ENCODE results near the gene ORMDL1. TPM values are rescaled to one million over a fixed set of nuclear protein-coding genes. Genes with fewer than 3 reads are reported as not detected.
"Not testable (repeated sequence)": the region's sequence is repeated elsewhere in the genome, so short reads cannot be mapped to it uniquely, and the experiment has no call there.

Gene ORMDL1
- total and polyA plus RNA-seq, 2 donors: 38.6 to 76.3 TPM

- WGBS: 62% methylated on average over 4 of the region's 4 CpGs
- Histone ChIP-seq H3K4me3 (ENCODE audit: low read depth, low read length) (no peak overlapping the region), H3K4me1 (ENCODE audit: insufficient read depth) (no peaks in the 10 kb centered on the region), H3K27ac (ENCODE audit: low read depth) (no peak overlapping the region), H3K36me3 (ENCODE audit: insufficient read depth) (peaks cover 2% of the 10 kb centered on the region)
- no peak for DNase-seq (ENCODE audit: extremely low spot score)
Measured at GRCh38 chr2:189798312-189799029, 14.3 kb upstream of the ORMDL1 start.

DNA sequence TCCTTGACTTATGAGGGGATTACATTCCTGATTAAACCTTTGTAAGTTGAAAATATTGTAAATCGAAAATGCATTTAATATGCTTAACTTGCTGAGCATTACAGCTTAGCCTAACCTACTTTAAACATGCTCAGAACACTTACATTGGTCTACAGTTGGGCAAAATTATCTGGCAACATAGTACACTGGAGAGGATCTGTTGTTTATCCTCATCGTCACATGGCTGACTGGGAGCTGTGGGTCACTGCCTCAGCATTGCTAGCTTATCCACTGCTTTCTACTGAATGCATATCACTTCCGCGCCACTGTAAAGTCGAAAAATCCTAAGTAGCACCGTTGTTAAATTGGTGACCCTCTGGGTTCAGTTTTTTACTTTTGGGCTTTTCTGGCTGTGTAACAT, 13.8 kb upstream of the ORMDL1 start:
- 84% methylated on average over 6 of the region's 6 CpGs for WGBS
- Histone ChIP-seq H3K36me3 (ENCODE audit: insufficient read depth) (peaks cover 2% of the 10 kb centered on the region), H3K27ac (ENCODE audit: low read depth) (no peak overlapping the region), H3K4me3 (ENCODE audit: low read depth, low read length) (no peak overlapping the region), H3K4me1 (ENCODE audit: insufficient read depth) (no peaks in the 10 kb centered on the region)
- DNase-seq (ENCODE audit: extremely low spot score): no peak

DNA sequence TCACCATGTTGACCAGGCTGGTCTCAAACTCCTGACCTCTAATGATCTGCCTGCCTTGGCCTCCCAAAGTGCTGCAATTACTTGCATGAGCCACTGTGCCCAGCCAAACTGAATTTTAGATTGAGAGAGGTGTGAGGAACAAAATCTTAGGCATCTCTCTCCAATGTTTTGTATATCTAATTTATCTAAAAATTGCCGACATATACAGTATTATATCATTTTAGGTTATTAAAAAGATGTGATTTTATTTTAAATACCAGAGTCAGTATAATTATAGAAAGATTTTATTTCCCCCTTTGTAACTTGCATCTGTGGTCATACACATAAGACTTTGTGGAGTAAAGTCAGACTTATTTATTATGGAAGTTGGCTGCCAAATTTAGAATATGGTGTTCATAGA, 10.2 kb upstream of the ORMDL1 start:
- H3K36me3 ChIP-seq (ENCODE audit: insufficient read depth): peaks cover 3% of the 10 kb centered on the region
- no peak overlapping the region for H3K4me3 ChIP-seq (ENCODE audit: low read depth, low read length)
- H3K4me1 ChIP-seq (ENCODE audit: insufficient read depth): no peaks in the 10 kb centered on the region
- no peak for DNase-seq (ENCODE audit: extremely low spot score)
- 94% methylated on average over 1 of the region's 1 CpG for WGBS
- no peak overlapping the region for H3K27ac ChIP-seq (ENCODE audit: low read depth)

DNA sequence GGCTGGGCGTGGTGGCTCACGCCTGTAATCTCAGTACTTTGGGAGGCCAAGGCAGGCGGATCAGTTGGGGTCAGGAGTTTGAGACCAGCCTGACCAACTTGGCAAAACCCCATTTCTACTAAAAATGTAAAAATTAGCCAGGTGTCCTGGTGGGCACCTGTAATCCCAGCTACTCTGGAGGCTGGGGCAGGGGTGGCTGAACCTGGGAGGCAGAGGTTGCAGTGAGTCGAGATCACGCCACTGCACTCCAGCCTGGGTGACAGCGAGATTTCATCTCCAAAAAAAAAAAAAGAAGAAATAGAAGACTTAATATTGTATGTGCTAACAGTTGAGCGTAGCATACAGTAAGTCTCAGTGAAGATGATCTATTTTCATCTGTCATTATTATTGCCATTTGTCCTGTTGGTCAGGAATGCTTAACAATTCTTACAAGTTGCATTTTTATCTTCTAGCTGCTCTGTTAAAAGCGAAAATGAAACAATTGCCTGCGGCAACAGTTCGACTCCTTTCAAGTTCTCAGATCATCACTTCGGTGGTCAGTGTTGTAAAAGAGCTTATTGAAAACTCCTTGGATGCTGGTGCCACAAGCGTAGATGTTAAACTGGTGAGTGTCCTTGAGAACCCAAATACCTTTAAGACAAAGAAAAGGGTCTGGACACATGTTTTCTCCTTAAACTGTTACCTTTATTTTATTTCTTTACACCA, 7.4 kb upstream of the ORMDL1 start:
- no peak overlapping the region for H3K4me3 ChIP-seq (ENCODE audit: low read depth, low read length)
- DNase-seq (ENCODE audit: extremely low spot score): no peak
- H3K27ac ChIP-seq (ENCODE audit: low read depth): no peak overlapping the region
- WGBS: 92% methylated on average over 12 of the region's 12 CpGs
- peaks cover 3% of the 10 kb centered on the region for H3K36me3 ChIP-seq (ENCODE audit: insufficient read depth)
- no peaks in the 10 kb centered on the region for H3K4me1 ChIP-seq (ENCODE audit: insufficient read depth)

DNA sequence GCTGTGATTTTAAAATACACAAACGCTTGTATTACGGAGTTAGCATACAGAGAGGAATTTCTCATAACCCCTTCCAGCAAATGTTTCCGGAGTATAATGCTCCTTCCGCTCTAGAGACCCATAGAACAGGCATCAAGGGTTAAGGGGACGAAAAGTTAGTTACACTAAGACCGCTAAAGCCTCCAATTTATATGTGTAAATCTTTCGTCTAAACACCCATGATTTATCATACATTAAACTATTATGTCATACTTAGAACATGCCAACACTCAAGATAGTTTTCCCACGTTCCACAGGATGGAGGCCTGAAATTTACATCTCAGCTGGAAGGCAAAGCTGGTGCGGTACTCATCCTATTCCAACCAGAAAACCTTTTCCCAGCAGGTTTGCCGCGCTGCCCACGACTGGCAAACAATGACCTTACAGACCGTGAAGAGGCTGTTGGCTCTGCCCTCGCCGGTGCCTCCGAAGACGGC, 650 bp downstream of the ORMDL1 start:
- Histone ChIP-seq H3K4me3 (ENCODE audit: low read depth, low read length) (peak overlapping the region; percentile 72), H3K4me1 (ENCODE audit: insufficient read depth) (peaks cover 2% of the 10 kb centered on the region), H3K27ac (ENCODE audit: low read depth) (peak overlapping the region; percentile 93), H3K36me3 (ENCODE audit: insufficient read depth) (peaks cover 3% of the 10 kb centered on the region)
- WGBS: under 1% methylated on average over 17 of the region's 17 CpGs
- peak; percentile 51 for DNase-seq (ENCODE audit: extremely low spot score)

DNA sequence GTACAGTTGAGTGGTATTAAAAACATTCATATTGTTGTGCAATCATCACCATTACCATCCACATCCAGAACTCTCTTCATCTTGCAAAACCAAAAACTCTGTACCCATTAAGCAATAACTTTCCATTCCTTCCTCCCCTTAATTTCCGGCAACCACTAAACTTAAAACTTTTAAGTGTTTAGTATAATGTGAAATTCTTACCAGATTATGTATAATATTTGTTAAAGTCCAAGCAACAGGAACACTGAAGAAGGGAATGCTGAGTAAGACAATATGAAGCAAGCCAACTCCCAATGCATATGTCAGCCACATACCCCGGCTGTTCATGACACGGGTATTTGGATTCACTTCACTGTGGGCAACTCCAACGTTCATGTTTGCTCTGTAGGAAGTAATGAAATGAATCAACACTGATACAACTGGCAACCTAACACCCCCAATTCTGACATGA, 1.9 kb downstream of the ORMDL1 start:
- peaks cover 2% of the 10 kb centered on the region for H3K4me1 ChIP-seq (ENCODE audit: insufficient read depth)
- 70% methylated on average over 4 of the region's 4 CpGs for WGBS
- no peak for DNase-seq (ENCODE audit: extremely low spot score)
- H3K27ac ChIP-seq (ENCODE audit: low read depth): no peak overlapping the region
- H3K4me3 ChIP-seq (ENCODE audit: low read depth, low read length): no peak overlapping the region
- peaks cover 3% of the 10 kb centered on the region for H3K36me3 ChIP-seq (ENCODE audit: insufficient read depth)

DNA sequence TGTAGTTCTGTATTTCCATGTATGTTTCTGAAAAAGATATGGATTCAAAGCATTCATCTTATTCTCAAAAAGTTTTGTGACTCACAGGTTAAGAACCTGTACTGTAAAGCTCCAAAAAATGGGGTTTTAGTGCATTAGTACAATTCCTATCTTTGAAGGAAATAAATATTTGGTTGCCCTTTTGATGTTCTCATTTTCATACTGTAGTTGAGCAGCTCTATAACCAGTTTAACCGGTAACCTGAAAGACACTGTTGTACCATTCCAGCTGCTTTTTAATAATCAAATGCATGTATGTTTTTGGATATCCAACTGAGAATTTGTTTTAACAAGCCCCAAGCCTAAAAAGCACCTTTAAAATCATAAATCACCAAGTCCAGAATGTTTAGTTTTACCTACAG, 11.9 kb downstream of the ORMDL1 start:
- no peaks in the 10 kb centered on the region for H3K4me1 ChIP-seq (ENCODE audit: insufficient read depth)
- DNase-seq (ENCODE audit: extremely low spot score): no peak
- no peaks in the 10 kb centered on the region for H3K36me3 ChIP-seq (ENCODE audit: insufficient read depth)
- H3K27ac ChIP-seq (ENCODE audit: low read depth): no peak overlapping the region
- no peak overlapping the region for H3K4me3 ChIP-seq (ENCODE audit: low read depth, low read length)
- WGBS: 94% methylated on average over 1 of the region's 1 CpG

- H3K4me3 ChIP-seq (ENCODE audit: low read depth, low read length): no peak overlapping the region
- no peak overlapping the region for H3K27ac ChIP-seq (ENCODE audit: low read depth)
- no peaks in the 10 kb centered on the region for H3K4me1 ChIP-seq (ENCODE audit: insufficient read depth)
- DNase-seq (ENCODE audit: extremely low spot score): no peak
- H3K36me3 ChIP-seq (ENCODE audit: insufficient read depth): no peaks in the 10 kb centered on the region
- WGBS: 69% methylated on average over 6 of the region's 6 CpGs
Measured at GRCh38 chr2:189770590-189771322, 13.4 kb downstream of the ORMDL1 start.

DNA sequence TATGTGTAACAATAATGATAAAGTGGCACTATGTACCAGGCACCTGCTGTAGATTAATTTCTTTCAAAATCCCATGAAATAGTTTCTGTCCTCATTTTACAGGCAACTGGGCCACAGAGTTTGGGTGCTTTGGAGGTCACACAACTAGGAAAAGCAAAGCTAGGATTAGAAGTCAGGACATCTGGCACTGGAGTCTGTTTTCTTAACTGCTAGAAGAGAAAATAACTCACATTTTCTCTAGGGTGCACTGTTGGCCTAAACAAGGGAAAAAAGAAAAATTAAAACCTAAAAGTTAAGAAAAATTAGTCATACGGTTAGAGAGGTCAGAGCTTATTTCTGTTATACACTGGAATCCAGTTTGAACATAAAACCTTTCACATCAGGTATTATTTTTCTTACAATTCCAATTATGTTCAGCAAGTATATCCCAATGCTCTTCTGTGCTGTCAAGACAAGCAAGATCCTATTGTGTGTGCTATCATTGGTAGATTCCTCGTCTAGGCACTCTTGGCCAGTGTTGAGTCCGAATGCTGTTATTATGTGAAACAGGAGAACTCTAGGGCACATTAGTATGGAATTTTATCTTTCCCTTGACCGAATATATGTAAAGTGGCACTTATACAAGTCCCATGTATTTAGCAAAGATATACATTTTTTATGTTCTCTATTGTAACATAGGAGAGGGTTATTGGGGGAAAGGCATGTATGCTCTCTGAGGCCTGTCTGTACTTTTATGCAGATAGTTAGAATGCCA, 20.1 kb downstream of the ORMDL1 start:
- Histone ChIP-seq H3K27ac (ENCODE audit: low read depth) (no peak overlapping the region), H3K4me1 (ENCODE audit: insufficient read depth) (no peaks in the 10 kb centered on the region), H3K36me3 (ENCODE audit: insufficient read depth) (no peaks in the 10 kb centered on the region), H3K4me3 (ENCODE audit: low read depth, low read length) (no peak overlapping the region)
- DNase-seq (ENCODE audit: extremely low spot score): no peak
- 81% methylated on average over 4 of the region's 4 CpGs for WGBS

DNA sequence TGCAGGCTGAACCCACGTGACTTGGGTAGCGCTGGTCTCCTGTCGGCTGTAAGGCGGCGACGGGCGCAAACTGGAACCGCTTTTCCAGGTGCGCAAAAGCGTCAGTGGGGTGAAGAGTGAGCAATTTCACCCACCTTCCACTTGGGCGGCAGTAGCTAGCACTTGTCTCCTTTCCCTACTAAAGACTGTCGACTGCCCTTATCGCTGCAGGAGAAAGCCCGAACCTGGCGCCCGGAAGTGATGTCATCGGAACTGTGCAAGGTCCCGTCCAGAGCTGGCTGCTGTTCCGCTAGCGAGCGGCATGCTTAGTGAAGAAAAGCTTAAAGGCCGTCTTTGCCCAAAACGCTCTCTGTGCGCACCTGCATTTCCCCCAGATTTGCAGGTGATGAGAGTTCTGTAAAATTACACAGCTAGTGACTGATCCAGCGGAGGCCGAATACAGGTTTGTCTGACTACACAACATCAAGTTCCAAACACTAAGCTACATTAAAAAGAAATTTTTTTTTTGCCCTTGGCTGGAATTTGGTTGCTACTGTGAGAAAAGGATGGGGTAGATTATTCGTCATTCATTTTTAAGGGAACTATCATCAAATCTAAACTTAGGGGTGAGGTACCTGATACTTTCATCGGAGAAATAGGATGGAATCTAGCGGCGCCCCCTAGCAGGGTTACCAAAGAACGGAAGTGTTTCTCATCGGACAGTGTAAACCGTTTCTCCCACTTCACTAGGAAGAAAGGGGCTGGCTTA, 21.4 kb downstream of the ORMDL1 start, which contains the start of gene OSGEPL1:
TSS of gene OSGEPL1 (minus strand) at position 242 of the 748 bp plus-strand sequence. CDS start 1,152 bp downstream, outside the sequence.
- WGBS: under 1% methylated on average over 33 of the region's 33 CpGs
- Histone ChIP-seq H3K4me1 (ENCODE audit: insufficient read depth) (no peaks in the 10 kb centered on the region), H3K4me3 (ENCODE audit: low read depth, low read length) (peak within 1 kb of the TSS; percentile 49), H3K36me3 (ENCODE audit: insufficient read depth) (no peaks in the 10 kb centered on the region), H3K27ac (ENCODE audit: low read depth) (peak within 1 kb of the TSS; percentile 62)
- DNase-seq (ENCODE audit: extremely low spot score): peak; percentile 91

- H3K4me1 ChIP-seq (ENCODE audit: insufficient read depth): no peaks in the 10 kb centered on the region
- peak overlapping the region; percentile 49 for H3K4me3 ChIP-seq (ENCODE audit: low read depth, low read length)
- no peak for DNase-seq (ENCODE audit: extremely low spot score)
- H3K27ac ChIP-seq (ENCODE audit: low read depth): peak overlapping the region; percentile 61
- no peaks in the 10 kb centered on the region for H3K36me3 ChIP-seq (ENCODE audit: insufficient read depth)
- under 1% methylated on average over 7 of the region's 7 CpGs for WGBS
Measured at GRCh38 chr2:189762229-189762550, 21.9 kb downstream of the ORMDL1 start.

- not testable (repeated sequence) for H3K4me1 ChIP-seq (ENCODE audit: insufficient read depth); DNase-seq (ENCODE audit: extremely low spot score); H3K36me3 ChIP-seq (ENCODE audit: insufficient read depth); H3K27ac ChIP-seq (ENCODE audit: low read depth); H3K4me3 ChIP-seq (ENCODE audit: low read depth, low read length)
- WGBS: 96% methylated on average over 18 of the region's 19 CpGs
Measured at GRCh38 chr2:189760154-189760553, 24.0 kb downstream of the ORMDL1 start.

Data from urinary bladder (tissue), 4 donors.